HG03159 (cell line): ENCODE results near the gene TP53TG3D.
"Not testable (repeated sequence)": the region's sequence is repeated elsewhere in the genome, so short reads cannot be mapped to it uniquely, and the experiment has no call there.

Experiments used
- ATAC-seq: cut with Tn5 transposase; IDR thresholded peaks from one replicate; pipeline ENCODE4 v1.9.1; 2021; ENCODE audit warnings: mild to moderate bottlenecking, moderate library complexity; ENCODE audit not compliant: unreplicated experiment

The TP53TG3D gene, protein sequence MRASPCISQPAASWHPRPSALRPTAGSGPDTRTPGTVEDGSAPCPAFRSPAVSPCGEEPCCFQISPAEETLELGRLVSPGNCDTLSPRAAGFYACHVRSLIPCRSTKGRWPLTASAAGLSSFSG

DNA sequence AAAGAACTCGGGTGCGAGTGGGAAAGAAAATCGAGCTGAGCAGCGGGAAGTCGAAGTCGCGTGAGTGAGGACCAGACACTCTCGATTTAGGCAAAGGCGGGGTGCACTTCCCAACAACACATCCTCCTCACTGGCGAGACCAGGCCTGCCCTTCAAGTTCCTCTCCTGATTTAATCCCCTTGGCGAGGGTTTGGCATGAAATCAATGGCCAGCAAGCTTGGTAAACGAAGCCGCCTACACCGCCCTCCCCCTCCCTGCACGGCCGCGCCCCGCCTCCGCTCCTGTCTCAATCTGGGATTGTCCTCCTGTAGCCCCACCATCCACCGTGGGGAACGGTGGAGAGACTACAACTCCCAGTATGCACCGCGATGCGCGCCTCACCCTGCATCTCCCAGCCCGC is at the start of gene TP53TG3D:
TP53TG3D (plus strand) TSS at position 301 of the 400 bp plus-strand sequence; CDS start at position 369, 68 bp downstream.
- ATAC-seq = not testable (repeated sequence)

DNA sequence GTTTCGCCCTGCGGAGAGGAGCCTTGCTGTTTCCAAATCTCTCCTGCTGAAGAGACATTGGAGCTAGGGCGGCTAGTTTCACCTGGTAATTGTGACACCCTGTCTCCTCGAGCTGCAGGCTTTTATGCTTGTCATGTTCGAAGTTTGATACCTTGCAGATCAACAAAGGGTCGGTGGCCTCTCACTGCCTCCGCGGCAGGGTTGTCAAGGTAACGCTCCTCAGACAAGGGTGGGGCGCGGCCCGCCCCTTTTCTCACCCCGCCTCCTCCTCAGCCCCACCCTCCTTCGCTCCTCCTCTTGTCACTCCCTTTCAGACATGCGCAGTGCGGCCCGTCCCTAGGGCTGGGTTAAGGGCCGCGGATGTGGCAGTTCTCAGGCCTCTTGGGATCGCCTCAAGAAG is 421 bp downstream of the TP53TG3D start:
- ATAC-seq = not testable (repeated sequence)

DNA sequence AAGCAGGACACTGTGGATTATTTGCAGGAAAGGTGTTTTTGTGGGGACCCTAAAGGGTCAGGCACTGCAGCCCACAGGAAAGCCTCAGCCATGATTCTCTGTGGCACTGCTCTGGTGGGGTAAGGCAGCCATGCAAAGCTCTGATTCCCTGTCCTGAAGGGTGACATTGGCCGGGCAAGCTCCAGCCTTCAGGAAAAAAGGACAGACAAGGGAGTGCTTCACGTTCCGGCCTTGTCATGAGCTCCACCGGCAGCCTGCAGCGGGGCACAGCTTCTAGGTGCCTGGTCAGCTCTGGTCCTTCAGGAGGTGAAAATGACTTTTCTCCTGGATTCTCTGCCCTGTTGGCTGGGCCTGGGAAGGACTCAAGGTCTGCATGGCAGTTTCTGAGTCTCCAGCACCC is 8.4 kb downstream of the TP53TG3D start:
- not testable (repeated sequence) for ATAC-seq

GRCh38 chr16:32263552-32263951 is 10.5 kb downstream of the TP53TG3D start:
- not testable (repeated sequence) for ATAC-seq

GRCh38 chr16:32281910-32282309 is 28.8 kb downstream of the TP53TG3D start:
- ATAC-seq = not testable (repeated sequence)

- ATAC-seq = not testable (repeated sequence)
Measured at GRCh38 chr16:32283024-32283423, 29.9 kb downstream of the TP53TG3D start.

DNA sequence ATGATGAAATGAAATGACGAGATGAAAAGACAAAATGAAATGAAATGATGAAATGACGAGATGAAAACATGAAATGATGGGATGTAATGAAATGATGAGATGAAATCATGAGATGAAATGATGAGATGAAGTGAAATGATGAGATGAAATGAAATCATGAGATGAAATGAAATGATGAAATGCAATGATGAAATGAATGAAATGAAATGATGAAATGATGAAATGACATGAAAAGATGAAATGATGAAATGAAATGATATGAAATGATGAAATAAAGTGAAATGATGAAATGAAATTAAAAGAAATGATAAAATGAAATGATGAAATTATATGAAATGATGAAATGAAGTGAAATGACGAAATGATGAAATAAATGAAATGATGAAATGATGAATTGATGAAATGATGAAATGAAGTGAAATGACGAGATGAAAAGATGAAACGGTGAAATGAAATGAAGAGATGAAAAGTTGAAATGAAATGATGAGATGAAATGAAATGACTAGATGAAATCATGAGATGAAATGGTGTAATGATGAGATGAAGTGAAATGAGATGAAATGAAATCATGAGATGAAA is 30.9 kb downstream of the TP53TG3D start:
- not testable (repeated sequence) for ATAC-seq

DNA sequence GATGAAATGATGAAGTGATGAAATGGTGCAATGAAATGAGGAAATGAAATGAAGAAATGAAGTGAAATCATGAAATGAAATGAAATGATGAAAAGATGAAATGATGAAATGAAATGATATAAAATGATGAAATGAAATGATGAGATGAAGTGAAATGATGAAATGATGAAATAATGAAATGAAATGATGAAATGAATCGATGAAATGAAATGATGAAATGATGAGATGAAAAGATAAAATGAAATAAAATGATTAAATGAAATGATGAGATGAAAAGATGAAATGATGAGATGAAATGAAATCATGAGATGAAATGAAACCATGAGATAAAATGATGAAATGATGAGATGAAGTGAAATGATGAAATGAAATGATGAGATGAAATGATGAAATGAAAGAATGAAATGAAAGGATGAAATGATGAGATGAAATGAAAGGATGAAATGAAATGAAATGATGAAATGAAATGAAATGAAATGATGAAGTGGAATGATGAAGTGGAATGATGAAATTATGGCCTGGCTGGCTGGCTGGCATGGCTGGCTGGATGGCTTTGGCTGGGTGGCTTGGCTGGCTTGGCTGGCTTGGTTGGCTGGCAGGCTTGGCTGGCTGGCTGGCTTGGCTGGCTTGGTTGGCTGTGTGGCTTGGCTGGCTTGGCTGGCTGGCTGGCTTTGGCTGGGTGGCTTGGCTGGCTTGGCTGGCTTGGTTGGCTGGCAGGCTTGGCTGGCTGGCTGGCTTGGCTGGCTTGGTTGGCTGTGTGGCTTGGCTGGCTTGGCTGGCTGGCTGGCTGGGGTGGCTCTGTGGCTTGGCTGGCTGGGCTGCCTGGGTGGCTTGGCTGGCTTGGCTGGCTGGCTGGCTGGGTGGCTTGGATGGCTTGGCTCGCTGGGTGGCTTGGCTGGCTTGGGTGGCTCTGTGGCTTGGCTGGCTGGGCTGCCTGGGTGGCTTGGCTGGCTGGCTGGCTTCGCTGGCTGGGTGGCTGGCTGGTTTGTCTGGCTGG is 32.0 kb downstream of the TP53TG3D start:
- ATAC-seq = not testable (repeated sequence)

DNA sequence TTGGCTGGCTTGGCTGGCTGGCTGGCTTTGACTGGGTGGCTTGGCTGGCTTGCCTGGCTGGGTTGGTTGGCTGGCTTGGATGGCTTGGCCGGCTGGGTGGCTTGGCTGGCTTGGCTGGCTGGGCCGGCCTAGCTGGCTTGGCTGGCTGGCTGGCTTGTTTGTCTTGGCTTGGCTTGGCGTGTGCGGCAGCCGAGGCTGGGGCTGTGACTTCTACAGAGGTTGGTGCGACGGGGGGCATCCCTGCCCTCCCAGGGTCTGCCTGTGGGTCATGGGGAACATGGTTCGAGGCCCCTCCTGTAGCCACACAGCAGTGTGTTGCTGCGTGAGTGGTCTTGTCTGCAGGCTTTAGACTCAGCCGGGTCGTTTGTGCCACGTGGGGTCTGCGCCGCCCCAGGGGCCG is 33.1 kb downstream of the TP53TG3D start:
- ATAC-seq = not testable (repeated sequence)

- not testable (repeated sequence) for ATAC-seq
Measured at GRCh38 chr16:32287743-32288142, 34.7 kb downstream of the TP53TG3D start.

DNA sequence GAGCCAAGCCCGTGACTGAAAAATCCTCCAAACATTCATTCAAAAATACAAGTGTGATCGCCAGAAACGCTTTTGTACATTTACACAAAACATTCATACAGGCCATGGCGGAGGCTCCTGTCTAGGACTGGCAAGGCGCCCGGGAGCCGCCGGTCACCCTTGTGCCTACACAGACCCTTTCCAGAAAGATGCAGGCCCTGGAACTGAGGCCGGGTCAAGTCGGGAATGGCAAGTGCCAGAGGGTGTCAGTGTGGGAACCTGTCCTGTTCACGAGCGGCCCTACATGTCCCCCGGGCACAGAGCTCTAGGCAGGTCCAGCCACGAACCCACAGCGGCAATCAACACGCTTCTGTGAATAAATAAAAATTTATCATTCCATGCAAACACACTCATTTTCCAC is 36.1 kb downstream of the TP53TG3D start:
- not testable (repeated sequence) for ATAC-seq

DNA sequence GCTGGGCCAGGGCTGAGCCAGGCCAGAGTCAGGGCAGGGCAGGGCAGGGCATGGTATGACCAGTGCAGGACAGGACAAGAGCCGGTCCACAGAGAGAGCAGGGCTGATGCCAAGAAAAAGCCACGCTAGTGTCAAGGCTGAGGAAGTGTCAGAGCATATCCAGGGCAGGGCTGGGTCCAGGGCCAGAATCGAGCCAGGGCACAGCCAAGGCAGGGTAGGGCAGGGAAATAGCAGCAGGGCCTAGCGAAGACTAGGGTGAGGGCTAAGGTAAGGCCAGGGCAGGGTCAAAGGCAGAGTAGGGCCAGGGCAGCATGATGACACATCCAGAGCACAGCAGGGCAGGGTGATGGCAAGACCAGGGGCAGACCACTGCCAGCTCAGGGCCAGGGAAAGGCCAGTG is 49.7 kb downstream of the TP53TG3D start:
- not testable (repeated sequence) for ATAC-seq
